ENCODE data around the gene CHM.
A peak's percentile ranks its signal among the peaks of the same experiment; 100 is the strongest.
"Not testable (repeated sequence)": the region's sequence is repeated elsewhere in the genome, so short reads cannot be mapped to it uniquely, and the experiment has no call there.

The CHM gene, protein sequence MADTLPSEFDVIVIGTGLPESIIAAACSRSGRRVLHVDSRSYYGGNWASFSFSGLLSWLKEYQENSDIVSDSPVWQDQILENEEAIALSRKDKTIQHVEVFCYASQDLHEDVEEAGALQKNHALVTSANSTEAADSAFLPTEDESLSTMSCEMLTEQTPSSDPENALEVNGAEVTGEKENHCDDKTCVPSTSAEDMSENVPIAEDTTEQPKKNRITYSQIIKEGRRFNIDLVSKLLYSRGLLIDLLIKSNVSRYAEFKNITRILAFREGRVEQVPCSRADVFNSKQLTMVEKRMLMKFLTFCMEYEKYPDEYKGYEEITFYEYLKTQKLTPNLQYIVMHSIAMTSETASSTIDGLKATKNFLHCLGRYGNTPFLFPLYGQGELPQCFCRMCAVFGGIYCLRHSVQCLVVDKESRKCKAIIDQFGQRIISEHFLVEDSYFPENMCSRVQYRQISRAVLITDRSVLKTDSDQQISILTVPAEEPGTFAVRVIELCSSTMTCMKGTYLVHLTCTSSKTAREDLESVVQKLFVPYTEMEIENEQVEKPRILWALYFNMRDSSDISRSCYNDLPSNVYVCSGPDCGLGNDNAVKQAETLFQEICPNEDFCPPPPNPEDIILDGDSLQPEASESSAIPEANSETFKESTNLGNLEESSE

GRCh38 chrX:86047174-86047935, at the start of gene CHM:
CHM (minus strand) TSS chrX:86047558; CDS start chrX:86047532, 26 bp downstream.
- peak; percentile 44 for DNase-seq (ENCODE audit: low read depth)

GRCh38 chrX:86078650-86079049, 31.3 kb upstream of the CHM start:
- no peak overlapping the region for H3K4me3 ChIP-seq (ENCODE audit: low read depth, low read length)
- no peak for DNase-seq (ENCODE audit: low read depth)

More at GRCh38 chrX:86047174-86047935, at the start of gene CHM:
- peak within 1 kb of the TSS; percentile 65 for H3K4me3 ChIP-seq (ENCODE audit: low read depth, low read length)

DNA sequence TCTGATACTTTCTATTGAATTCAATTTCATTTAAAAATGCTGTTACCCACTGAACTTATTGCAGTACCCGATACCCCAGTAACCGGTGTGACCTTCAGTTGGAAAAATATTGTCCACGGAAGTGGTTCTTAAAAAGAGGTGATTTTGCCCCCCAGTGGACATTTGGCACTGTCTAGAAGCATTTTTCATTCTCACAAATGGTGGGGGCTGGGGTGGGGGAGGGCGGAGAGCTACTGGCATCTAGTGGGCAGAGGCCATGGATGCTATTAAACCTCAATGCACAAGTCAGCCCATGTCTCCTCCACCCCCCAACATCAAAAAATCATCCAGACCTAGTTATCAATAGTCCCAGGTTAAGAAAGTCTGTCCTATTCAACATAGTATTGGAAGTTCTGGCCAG, 19.6 kb upstream of the CHM start:
- no peak overlapping the region for H3K4me3 ChIP-seq (ENCODE audit: low read depth, low read length)
- no peak for DNase-seq (ENCODE audit: low read depth)

- no peak for DNase-seq (ENCODE audit: low read depth)
- no peak overlapping the region for H3K4me3 ChIP-seq (ENCODE audit: low read depth, low read length)
Measured at GRCh38 chrX:86061407-86061806, 14.0 kb upstream of the CHM start.

DNA sequence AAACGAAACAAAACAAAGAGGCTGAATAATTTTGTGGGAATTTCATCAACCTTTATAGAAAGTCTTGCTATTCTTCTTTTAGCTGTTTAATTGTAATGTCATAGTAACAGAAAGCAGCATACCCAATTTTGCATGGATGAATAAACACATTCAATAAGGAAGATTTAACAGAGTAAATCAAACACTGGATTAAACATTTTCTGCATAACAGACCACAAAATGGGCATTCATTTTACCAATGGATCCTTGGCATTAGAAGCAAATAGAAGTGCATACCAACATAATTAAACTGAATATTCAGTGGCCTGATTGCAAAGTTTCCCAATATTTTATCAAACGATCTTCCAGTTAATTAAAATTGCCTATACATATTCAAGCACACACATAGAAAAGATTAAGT, 4.4 kb upstream of the CHM start:
- H3K4me3 ChIP-seq (ENCODE audit: low read depth, low read length) = no peak overlapping the region
- DNase-seq (ENCODE audit: low read depth) = no peak

GRCh38 chrX:86047936-86048280, 550 bp upstream of the CHM start:
- no peak for DNase-seq (ENCODE audit: low read depth)

DNA sequence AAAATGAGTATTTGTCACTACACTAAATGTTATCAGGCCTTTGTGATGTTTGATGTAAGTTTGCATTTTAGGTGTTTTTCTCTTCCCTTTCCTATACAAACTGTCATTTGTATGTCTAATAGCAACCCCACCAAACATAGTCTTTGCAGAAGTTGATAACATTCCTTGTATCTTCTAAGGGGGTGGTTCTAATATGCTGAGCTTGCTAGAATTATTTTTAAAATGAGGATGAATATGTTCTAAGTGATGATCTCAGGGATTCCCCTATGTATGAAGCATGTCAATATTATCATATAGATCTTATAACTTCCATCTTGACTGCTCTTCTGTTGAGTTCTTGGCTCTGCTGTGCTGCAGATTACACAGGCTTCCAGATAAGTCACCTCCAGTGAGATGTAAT, 3.1 kb downstream of the CHM start:
- no peak for DNase-seq (ENCODE audit: low read depth)

More at GRCh38 chrX:86047936-86048280, 550 bp upstream of the CHM start:
- H3K4me3 ChIP-seq (ENCODE audit: low read depth, low read length) = peak overlapping the region; percentile 65

GRCh38 chrX:86039625-86040568, 7.5 kb downstream of the CHM start:
- no peak for DNase-seq (ENCODE audit: low read depth)
- H3K4me3 ChIP-seq (ENCODE audit: low read depth, low read length) = no peak overlapping the region

More for the DNA sequence above, 3.1 kb downstream of the CHM start:
- no peak overlapping the region for H3K4me3 ChIP-seq (ENCODE audit: low read depth, low read length)

DNA sequence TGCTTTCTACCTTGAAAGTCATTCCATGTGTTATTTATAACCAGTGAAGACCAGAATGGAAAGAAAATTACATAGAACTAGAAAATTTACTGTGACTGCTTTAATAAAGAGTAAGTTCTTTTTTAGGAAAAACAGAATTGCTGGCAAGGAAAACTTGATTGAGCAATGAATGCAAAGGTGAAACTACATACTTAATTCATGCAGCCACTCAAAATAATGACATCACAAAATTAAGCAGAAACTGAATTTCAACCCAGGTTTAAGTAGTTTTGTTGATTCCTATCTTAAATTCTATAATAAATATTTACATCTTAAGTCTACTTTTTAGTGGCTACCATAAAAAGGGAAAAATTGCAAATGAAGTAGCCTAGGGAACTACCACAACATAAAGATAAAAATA, 14.0 kb downstream of the CHM start:
- H3K4me3 ChIP-seq (ENCODE audit: low read depth, low read length) = no peak overlapping the region

DNA sequence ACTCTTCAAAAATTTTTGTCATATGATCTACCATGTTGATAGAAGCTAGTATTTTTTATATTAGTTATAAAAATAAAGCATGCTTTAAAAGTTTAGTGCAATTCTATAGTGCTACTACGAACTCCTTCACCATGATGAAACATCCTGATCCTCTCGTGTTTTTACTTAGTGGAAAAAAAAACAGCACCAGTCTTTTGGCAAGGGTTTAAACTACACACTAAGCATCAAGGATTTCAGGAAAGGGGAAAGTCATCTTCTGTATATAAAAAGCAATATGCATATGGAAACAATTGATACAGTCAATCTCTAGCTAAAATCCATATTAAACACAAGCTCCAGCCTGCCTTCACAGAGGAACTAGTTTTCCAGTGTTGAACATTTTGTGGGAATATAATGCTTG, 18.7 kb downstream of the CHM start:
- no peak for DNase-seq (ENCODE audit: low read depth)
- H3K4me3 ChIP-seq (ENCODE audit: low read depth, low read length) = no peak overlapping the region

More for the DNA sequence above, 14.0 kb downstream of the CHM start:
- no peak for DNase-seq (ENCODE audit: low read depth)

DNA sequence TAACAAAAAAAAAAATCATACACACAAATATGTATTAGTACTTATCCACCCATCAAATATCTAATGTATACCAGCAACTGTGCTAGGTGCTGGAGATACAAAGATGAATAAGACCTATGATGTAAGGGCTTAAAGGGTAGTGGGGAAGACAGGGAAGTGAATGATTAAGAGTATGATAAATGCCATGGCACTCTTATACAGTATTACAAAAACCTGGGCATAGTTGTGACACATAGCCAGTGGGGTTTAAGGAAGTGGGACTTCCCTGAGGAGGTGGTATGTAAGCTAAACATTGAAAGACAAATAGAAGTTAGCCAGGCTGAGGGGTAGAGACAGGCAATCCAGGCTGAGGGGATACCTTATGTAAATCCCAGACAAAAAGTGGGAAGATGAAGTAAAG, 23.5 kb downstream of the CHM start:
- H3K4me3 ChIP-seq (ENCODE audit: low read depth, low read length) = no peak overlapping the region
- no peak for DNase-seq (ENCODE audit: low read depth)

GRCh38 chrX:86021652-86022289, 25.6 kb downstream of the CHM start:
- no peak for DNase-seq (ENCODE audit: low read depth)
- H3K4me3 ChIP-seq (ENCODE audit: low read depth, low read length) = no peak overlapping the region

- DNase-seq (ENCODE audit: low read depth) = no peak
- no peak overlapping the region for H3K4me3 ChIP-seq (ENCODE audit: low read depth, low read length)
Measured at GRCh38 chrX:86016139-86016538, 31.2 kb downstream of the CHM start.

DNA sequence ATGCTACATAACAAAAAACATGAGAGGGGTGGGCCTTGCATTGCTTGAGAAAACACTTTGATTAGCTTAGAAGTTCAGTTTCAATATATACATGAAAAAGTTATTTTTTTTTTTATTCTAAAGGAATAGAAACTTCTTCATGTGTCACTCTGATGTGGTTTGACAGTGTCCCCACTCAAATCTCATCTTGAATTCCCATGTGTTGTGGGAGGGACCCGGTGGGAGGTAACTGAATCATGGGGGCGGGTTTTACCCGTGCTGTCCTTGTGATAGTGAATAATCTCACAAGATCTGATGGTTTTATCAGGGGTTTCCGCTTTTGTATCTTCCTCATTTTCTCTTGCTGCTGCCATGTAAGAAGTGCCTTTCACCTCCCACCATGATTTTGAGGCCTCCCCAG, 32.4 kb downstream of the CHM start:
- not testable (repeated sequence) for DNase-seq (ENCODE audit: low read depth); H3K4me3 ChIP-seq (ENCODE audit: low read depth, low read length)

DNA sequence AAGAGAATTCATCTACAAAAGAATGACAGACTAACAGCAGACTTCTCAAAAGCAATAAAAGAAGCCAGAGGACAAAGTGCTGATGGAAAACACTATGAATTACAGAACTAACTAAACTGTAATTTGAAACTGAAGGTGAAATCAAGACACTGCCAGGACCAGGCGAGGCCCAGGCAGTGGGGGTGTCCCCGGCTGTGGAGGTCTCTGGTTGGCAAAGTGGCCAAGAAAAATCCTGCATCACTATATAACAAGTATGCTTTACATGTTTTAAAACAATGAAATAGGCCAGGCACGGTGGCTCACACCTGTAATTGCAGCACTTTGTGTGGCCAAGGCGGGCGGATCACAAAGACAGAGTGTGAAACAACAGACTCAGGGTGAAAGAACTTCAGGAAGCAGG, 32.9 kb downstream of the CHM start:
- no peak overlapping the region for H3K4me3 ChIP-seq (ENCODE audit: low read depth, low read length)
- DNase-seq (ENCODE audit: low read depth) = no peak

DNA sequence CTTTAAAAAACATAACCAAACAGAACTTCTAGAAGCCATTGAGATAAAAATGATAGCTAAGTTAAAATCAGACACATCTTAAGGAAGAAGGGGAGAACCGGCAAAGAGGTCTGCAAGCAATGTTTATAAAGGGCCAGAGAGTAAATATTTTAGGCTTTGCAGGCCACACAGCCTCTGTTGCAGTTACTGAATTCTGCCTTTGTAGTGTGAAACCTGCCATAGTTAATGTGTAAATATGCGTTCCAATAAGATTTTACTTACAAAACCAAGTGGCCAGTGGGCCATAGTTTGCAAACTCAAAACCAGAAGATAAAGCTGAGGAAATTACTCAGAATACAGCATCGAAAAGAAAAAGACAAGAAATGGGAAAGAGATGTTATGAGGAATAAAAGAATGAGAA, 33.6 kb downstream of the CHM start:
- H3K4me3 ChIP-seq (ENCODE audit: low read depth, low read length) = no peak overlapping the region
- no peak for DNase-seq (ENCODE audit: low read depth)

DNA sequence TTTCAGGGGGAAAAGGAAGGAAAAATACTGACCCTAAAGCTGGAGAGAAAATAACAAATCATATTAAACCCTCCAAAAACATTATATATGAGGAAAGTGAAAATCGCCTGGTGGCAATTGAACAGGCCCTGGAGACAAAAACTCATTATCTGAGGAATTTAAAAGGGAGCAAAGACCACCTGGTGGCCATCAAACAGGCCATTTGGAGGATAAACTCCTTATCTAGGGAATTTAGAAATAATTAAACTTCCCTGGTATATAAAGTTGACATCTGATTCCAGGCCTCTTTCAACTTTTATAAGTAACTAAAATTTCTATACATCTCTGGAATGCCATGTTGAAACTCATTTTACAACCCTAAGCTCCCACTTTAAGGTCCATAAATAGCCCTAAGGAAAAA, 35.2 kb downstream of the CHM start:
- DNase-seq (ENCODE audit: low read depth) = no peak

DNA sequence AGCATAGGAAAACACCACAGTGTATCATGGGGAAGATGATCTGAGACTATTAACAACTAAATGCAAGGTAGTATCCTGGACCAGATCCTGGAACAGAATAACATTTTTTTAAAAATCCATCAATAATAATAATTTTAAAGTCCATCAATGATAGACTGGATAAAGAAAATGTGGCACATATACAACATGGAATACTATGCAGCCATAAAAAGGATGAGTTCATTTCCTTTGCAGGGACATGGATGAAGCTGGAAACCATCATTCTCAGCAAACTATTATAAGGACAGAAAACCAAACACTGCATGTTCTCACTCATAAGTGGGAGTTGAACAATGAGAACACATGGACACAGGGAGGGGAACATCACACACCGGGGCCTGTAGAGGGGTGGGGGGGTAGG, 37.6 kb downstream of the CHM start:
- H3K4me3 ChIP-seq (ENCODE audit: low read depth, low read length); DNase-seq (ENCODE audit: low read depth): not testable (repeated sequence)

More for the DNA sequence above, 35.2 kb downstream of the CHM start:
- no peak overlapping the region for H3K4me3 ChIP-seq (ENCODE audit: low read depth, low read length)

GRCh38 chrX:86007891-86008290, 39.5 kb downstream of the CHM start:
- not testable (repeated sequence) for DNase-seq (ENCODE audit: low read depth); H3K4me3 ChIP-seq (ENCODE audit: low read depth, low read length)
